Endothelial cell of umbilical vein (primary cell): ENCODE results near the gene CAPN2. TPM values are rescaled to one million over a fixed set of nuclear protein-coding genes. Genes with fewer than 3 reads are reported as not detected.

Experiments
- BruUV-seq: library from RNA; stranded (reverse); fragments of 400-500 nt; replicated peaks from 2 replicates; lab custom pipeline; 2021; lab: Mats Ljungman, UMichigan
- CTCF ChIA-PET: fragments of 300-600, 350-600 bp; sonication (Branson Sonifier 250); formaldehyde crosslinking; loops from one replicate; lab custom pipeline; 2021; ENCODE audit warnings: antibody characterized with exemption, inconsistent platforms; lab: Charles Lee
- POLR2A ChIA-PET: fragments of 300-600, 350-600 bp; sonication (Branson Sonifier 250); formaldehyde crosslinking; loops from one replicate; lab custom pipeline; 2021; ENCODE audit warnings: antibody characterized with exemption, inconsistent platforms; lab: Charles Lee
- DNase-seq: peaks from one replicate; pipeline ENCODE4 v3.0.0-alpha.2; 2011; ENCODE audit warnings: low read depth, low spot score
- FAIRE-seq: peaks from 2 replicates; lab custom pipeline; 2011; peaks lifted over from hg19 to GRCh38; lab: Jason Lieb, UNC
- H2AFZ ChIP-seq: 2 replicates; pipeline ENCODE4 v1.6.0; 2012; ENCODE audit warnings: low read depth, low read length, control low read depth, inconsistent platforms
- H3K27ac ChIP-seq: 2 replicates; pipeline ENCODE4 v1.5.1; 2011; ENCODE audit warnings: low read depth, mild to moderate bottlenecking, control low read depth, low read length, moderate library complexity; ENCODE audit not compliant: insufficient read depth
- H3K27me3 ChIP-seq, 2 experiments: 2 replicates each; pipeline versions ENCODE4 v1.6.0 to v1.6.1; 2011; ENCODE audit warnings: low read length in 2 of 2, mixed read lengths in 1 of 2; ENCODE audit not compliant: control insufficient read depth in 2 of 2, insufficient read depth in 2 of 2
- H3K36me3 ChIP-seq, 2 experiments: 2 replicates in 1 of 2; 3 replicates in 1 of 2; pipeline ENCODE4 v1.5.1; 2011; ENCODE audit warnings: low read length in 2 of 2, mild to moderate bottlenecking in 1 of 2, moderate library complexity in 1 of 2; ENCODE audit not compliant: control insufficient read depth in 2 of 2, insufficient read depth in 2 of 2; ENCODE audit errors: extremely low read depth in 1 of 2
- H3K4me1 ChIP-seq: 3 replicates; pipeline ENCODE4 v1.5.1; 2011; ENCODE audit warnings: mild to moderate bottlenecking, low read length; ENCODE audit not compliant: control insufficient read depth, insufficient read depth; ENCODE audit errors: extremely low read depth
- H3K4me2 ChIP-seq: 2 replicates; pipeline ENCODE4 v1.6.1; 2011; ENCODE audit warnings: low read length, control low read depth, mixed read lengths; ENCODE audit not compliant: insufficient read depth
- H3K4me3 ChIP-seq, 3 experiments: fragments of 200-600 bp in 1 of 3; sonication (generic), shearing (Covaris generic) in 1 of 3; replicated peaks in 1 of 3; 2 replicates each; pipeline ENCODE4 v1.5.1; 2011 to 2016; ENCODE audit warnings: control low read depth in 3 of 3, low read length in 3 of 3, mild to moderate bottlenecking in 2 of 3, inconsistent platforms in 1 of 3, low read depth in 1 of 3, moderate library complexity in 1 of 3; ENCODE audit not compliant: insufficient read depth in 1 of 3
- H3K79me2 ChIP-seq: 2 replicates; pipeline ENCODE4 v1.6.0; 2012; ENCODE audit warnings: low read length, inconsistent platforms; ENCODE audit not compliant: control insufficient read depth, insufficient read depth
- H3K9ac ChIP-seq: replicated peaks from 2 replicates; pipeline ENCODE3; 2011; ENCODE audit warnings: low read length, control low read depth; ENCODE audit not compliant: insufficient read depth; ENCODE audit errors: extremely low read depth
- H3K9me1 ChIP-seq: replicated peaks from 3 replicates; pipeline ENCODE4 v1.6.0; 2011; ENCODE audit warnings: mild to moderate bottlenecking, low read length; ENCODE audit not compliant: control insufficient read depth, insufficient read depth; ENCODE audit errors: extremely low read depth
- H3K9me3 ChIP-seq: replicated peaks from 2 replicates; pipeline ENCODE4 v1.5.1; 2012; ENCODE audit warnings: low read length, inconsistent platforms; ENCODE audit not compliant: control insufficient read depth, insufficient read depth
- H4K20me1 ChIP-seq: replicated peaks from 2 replicates; pipeline ENCODE3; 2011; ENCODE audit warnings: mild to moderate bottlenecking, low read length; ENCODE audit not compliant: control insufficient read depth, insufficient read depth; ENCODE audit errors: extremely low read depth
- EZH2 ChIP-seq: IDR thresholded peaks from 2 replicates; pipeline ENCODE4 v1.6.1; 2012; ENCODE audit warnings: borderline replicate concordance, low read depth, mild to moderate bottlenecking, moderate library complexity, low read length, inconsistent platforms; ENCODE audit not compliant: severe bottlenecking
- FOS ChIP-seq: IDR thresholded peaks from 2 replicates; pipeline ENCODE4 v1.6.1; 2011; ENCODE audit warnings: mild to moderate bottlenecking, low read length, moderate library complexity, borderline replicate concordance; ENCODE audit not compliant: insufficient read depth
- GATA2 ChIP-seq: IDR thresholded peaks from 2 replicates; pipeline ENCODE4 v1.7.0; 2011; ENCODE audit warnings: low read depth, mild to moderate bottlenecking, moderate library complexity, mixed read lengths, low read length; ENCODE audit not compliant: insufficient read length, insufficient read depth
- JUN ChIP-seq: IDR thresholded peaks from 2 replicates; pipeline ENCODE4 v1.6.1; 2011; ENCODE audit warnings: borderline replicate concordance, low read depth; ENCODE audit not compliant: insufficient read length, insufficient read depth
- POLR2AphosphoS5 ChIP-seq: IDR thresholded peaks from 2 replicates; pipeline ENCODE4 v1.6.1; 2012; ENCODE audit warnings: low read depth, mild to moderate bottlenecking, control low read depth, low read length, moderate library complexity; ENCODE audit not compliant: insufficient read depth
- dilution Hi-C: fragments of 300-500 bp; cut with MboI; formaldehyde crosslinking; loops from one replicate; pipeline ENCODE4 v1.15.0; 2019; ENCODE audit warnings: low sequenced_read_pairs; ENCODE audit not compliant: extremely low pct_ligation_motif_present
- intact Hi-C: fragments of 100-400 bp; cut with micrococcal nuclease; formaldehyde crosslinking; loops from one replicate; pipeline ENCODE4 v1.10.0; 2022
- polyA plus RNA-seq, 4 experiments: library from polyadenylated mRNA; depleted of rRNA in 3 of 4; stranded (reverse) in 3 of 4; unstranded in 1 of 4; fragments of >200 nt; gene quantifications; 2 replicates each; pipeline versions ENCODE4 v1.2.1 to v1.2.3, GENCODE V29; 2011 to 2012; ENCODE audit warnings: missing spikeins in 1 of 4
- total RNA-seq: library from RNA; stranded (reverse); gene quantifications from 2 replicates; pipeline ENCODE4 v1.2.3, GENCODE V29; 2021

CAPN2 gene
- total and polyA plus RNA-seq, 2 donors (not counting 3 experiments of a cell fraction or from before 2014, with no cell fraction given): 110 to 420 TPM

GRCh38 chr1:223774134-223774814 lies 61.9 kb downstream of the CAPN2 start:
- BruUV-seq: no TSS peak
- peaks cover 2% of the 10 kb centered on the region for H3K79me2 ChIP-seq
- peaks cover 71% of the 10 kb centered on the region for H3K4me1 ChIP-seq
- DNase-seq (no peak), FAIRE-seq (no peak)
- intact Hi-C loops: loop anchor here (2.0 kb wide), 1 partner anchor 13 kb away; no protein-coding TSS in a partner anchor
- peak overlapping the region; percentile 43 for H3K9ac ChIP-seq
- peak overlapping the region; percentile 73 for H3K4me2 ChIP-seq
- ChIA-PET POLR2A (no interaction called here), CTCF (interaction anchor here (1.0 to 3.0 kb wide), 4 partner anchors 25 to 76 kb away, joined by 3 to 14 read pairs (median 4); no protein-coding TSS in a partner anchor)
- no peaks in the 10 kb centered on the region for H3K9me3 ChIP-seq
- no peaks in the 10 kb centered on the region for H3K27me3 ChIP-seq
- TF ChIP-seq GATA2 (no peak), POLR2AphosphoS5 (peak; percentile 12), EZH2 (no peak)
- no peaks in the 10 kb centered on the region for H3K9me1 ChIP-seq
- H3K4me3 ChIP-seq: no peak overlapping the region
- dilution Hi-C loops: no loop called here
- no peak overlapping the region for H2AFZ ChIP-seq
- no peaks in the 10 kb centered on the region for H4K20me1 ChIP-seq
- peaks cover 7 to 28% of the 10 kb centered on the region in 2 experiments for H3K36me3 ChIP-seq
- peak overlapping the region; percentile 86 for H3K27ac ChIP-seq

GRCh38 chr1:223775054-223775453 lies 62.7 kb downstream of the CAPN2 start:
- ChIA-PET CTCF (interaction anchor here (0.7 to 3.0 kb wide), 9 partner anchors 8 to 112 kb away, joined by 3 to 14 read pairs (median 3); no protein-coding TSS in a partner anchor), POLR2A (interaction anchor here (1.5 kb wide), 1 partner anchor 67 kb away, joined by 3 read pairs; no protein-coding TSS in a partner anchor)
- no peaks in the 10 kb centered on the region for H3K9me3 ChIP-seq
- DNase-seq: peak; percentile 11
- H2AFZ ChIP-seq: no peak overlapping the region
- intact Hi-C loops: loop anchor here (2.0 kb wide), 1 partner anchor 14 kb away; no protein-coding TSS in a partner anchor
- FAIRE-seq: peak; percentile 35
- H3K27ac ChIP-seq: peak overlapping the region; percentile 86
- no peak overlapping the region for H3K4me3 ChIP-seq
- no TSS peak for BruUV-seq
- dilution Hi-C loops: no loop called here
- peak overlapping the region; percentile 73 for H3K4me2 ChIP-seq
- H4K20me1 ChIP-seq: no peaks in the 10 kb centered on the region
- peaks cover 7 to 28% of the 10 kb centered on the region in 2 experiments for H3K36me3 ChIP-seq
- H3K4me1 ChIP-seq: peaks cover 64% of the 10 kb centered on the region
- H3K27me3 ChIP-seq: no peaks in the 10 kb centered on the region
- H3K79me2 ChIP-seq: peaks cover 2% of the 10 kb centered on the region
- peak; percentile 55 for TF ChIP-seq FOS
- TF ChIP-seq JUN: no peak
- peak overlapping the region; percentile 43 for H3K9ac ChIP-seq
- H3K9me1 ChIP-seq: no peaks in the 10 kb centered on the region
